ENCODE results near the gene DAGLA.

- TF ChIP-seq, protein P1, sequence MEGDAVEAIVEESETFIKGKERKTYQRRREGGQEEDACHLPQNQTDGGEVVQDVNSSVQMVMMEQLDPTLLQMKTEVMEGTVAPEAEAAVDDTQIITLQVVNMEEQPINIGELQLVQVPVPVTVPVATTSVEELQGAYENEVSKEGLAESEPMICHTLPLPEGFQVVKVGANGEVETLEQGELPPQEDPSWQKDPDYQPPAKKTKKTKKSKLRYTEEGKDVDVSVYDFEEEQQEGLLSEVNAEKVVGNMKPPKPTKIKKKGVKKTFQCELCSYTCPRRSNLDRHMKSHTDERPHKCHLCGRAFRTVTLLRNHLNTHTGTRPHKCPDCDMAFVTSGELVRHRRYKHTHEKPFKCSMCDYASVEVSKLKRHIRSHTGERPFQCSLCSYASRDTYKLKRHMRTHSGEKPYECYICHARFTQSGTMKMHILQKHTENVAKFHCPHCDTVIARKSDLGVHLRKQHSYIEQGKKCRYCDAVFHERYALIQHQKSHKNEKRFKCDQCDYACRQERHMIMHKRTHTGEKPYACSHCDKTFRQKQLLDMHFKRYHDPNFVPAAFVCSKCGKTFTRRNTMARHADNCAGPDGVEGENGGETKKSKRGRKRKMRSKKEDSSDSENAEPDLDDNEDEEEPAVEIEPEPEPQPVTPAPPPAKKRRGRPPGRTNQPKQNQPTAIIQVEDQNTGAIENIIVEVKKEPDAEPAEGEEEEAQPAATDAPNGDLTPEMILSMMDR (IDR thresholded peaks at IDR 0.05): no peak
- TF ChIP-seq POLR2A (IDR thresholded peaks at IDR 0.05): no peak
These were observed 85.5 kb downstream of the DAGLA start for GRCh38 chr11:61765550-61766253.
